ES-I3 (cell line): ENCODE results near the gene DPM1.
A peak's percentile ranks its signal among the peaks of the same experiment; 100 is the strongest.

Experiments
- H3K36me3 ChIP-seq: 2 replicates; pipeline ENCODE4 v1.6.1; 2013; ENCODE audit warnings: mild to moderate bottlenecking, low read length, control low read depth, moderate library complexity; ENCODE audit not compliant: insufficient read depth
- H3K4me1 ChIP-seq: 2 replicates; pipeline ENCODE4 v1.6.1; 2013; ENCODE audit warnings: mild to moderate bottlenecking, control low read depth, low read length; ENCODE audit not compliant: insufficient read depth
- H3K9ac ChIP-seq: 2 replicates; pipeline ENCODE4 v1.6.1; 2013; ENCODE audit warnings: low read depth, mild to moderate bottlenecking, low read length, moderate library complexity
- H3K9me3 ChIP-seq: 2 replicates; pipeline ENCODE4 v1.6.1; 2013; ENCODE audit warnings: mild to moderate bottlenecking, low read length, moderate library complexity; ENCODE audit not compliant: control insufficient read depth, insufficient read depth

Gene DPM1

DNA sequence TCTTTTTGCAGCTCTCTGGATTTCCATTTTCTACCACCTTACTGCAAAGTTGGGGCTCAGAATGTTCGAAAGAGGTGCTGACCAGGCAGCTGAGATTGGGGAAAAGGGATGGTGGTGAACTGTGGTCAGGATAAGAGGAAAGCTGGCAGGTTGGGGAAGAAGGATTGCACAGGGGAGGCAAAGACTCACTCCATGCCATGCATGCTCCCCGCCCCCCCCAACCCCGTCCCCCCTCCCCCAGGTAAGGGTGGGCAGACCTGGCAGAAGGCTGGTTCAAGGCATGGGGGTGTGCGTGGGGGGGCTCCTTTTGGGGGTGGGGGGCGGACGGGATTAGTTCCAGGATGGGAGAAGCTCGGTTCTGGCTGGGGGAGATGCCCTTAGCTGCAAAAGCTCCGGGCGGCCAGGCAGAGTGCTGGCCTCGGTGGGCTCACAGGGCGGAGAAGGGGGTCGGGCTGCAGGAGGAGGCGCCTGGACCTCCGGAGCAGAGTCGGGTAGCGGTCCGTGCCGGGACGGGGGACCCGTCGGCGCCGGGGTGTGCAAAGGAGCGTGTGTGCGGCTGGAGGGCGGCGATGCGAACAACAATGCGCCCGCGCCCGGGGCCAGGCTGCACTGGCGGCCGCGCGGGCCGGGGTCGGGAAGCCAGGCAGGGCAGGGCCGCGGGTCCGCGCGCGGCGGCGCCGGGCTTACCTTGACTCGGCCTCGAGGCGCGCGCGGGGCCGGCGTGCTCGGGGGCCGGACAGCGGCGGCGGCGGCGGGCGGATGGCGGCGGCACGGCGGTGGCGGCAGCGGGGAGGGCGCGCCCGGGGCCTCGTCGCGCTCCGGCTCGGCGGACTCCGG, 28.0 kb downstream of the DPM1 start:
- H3K9me3 ChIP-seq: no peaks in the 10 kb centered on the region
- H3K36me3 ChIP-seq: peaks cover 17% of the 10 kb centered on the region
- H3K4me1 ChIP-seq: peaks cover 12% of the 10 kb centered on the region
- H3K9ac ChIP-seq: peak overlapping the region; percentile 91

DNA sequence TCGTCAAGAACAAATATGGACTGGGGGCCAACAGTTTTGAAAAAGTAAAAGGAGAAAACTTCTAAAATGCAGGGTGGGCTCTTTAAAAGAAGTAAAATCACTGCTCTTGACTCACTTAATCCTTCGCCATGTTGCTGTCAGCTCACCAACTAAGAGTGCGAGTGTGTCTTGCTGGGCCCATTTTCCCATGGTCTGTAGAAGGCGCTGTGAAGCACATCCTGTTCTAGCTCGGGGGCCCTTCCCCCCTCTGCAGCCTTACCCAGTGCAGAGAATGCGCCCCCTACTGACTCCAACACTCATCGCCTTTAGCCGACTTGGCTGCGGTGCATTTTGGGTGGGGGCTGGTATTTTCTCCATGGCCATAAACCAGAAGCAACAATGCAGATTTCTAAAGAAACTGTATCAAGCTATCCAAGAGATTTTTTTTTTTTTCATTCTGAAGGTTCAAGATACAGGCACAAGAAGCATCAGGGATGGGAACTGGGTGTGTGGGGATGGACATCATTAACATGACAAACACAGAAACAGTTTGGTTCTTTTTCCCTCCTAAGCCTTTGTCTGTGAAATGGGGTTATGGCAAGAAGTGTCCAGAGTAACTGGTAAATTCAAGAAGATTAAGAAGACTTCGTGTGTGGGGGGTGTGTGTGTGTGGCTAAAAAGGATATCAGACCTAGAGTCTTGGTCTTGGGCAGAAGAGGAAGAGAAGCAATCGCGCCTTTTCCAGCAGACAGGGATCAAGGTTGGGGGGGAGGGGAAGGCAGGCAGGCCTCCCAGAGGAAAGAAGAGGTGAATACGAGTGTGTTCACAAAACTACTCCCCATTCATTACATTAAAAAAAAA, 28.8 kb downstream of the DPM1 start:
- Histone ChIP-seq H3K36me3 (peaks cover 18% of the 10 kb centered on the region), H3K9ac (peak overlapping the region; percentile 74), H3K9me3 (no peaks in the 10 kb centered on the region), H3K4me1 (peaks cover 12% of the 10 kb centered on the region)

DNA sequence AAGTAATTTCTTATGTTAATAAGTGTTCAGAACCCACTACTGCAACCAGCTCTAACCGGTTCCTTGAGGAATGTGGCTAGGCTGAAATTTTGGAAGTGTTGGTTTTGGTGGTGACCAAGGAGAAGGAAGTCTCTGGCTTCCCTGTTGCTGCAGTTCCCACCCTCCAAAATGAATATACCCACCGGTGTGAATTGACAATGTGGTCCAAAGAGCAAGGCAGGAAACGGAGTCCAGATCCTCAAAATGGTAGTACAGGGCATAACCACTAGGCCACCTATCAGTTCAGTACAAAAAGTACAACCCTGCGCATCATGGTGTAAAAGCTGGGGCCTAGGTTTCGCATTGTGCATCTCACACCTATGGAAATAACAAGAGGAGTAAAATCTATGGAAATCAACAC, 29.9 kb downstream of the DPM1 start:
- Histone ChIP-seq H3K9me3 (no peaks in the 10 kb centered on the region), H3K4me1 (peaks cover 12% of the 10 kb centered on the region), H3K9ac (peak overlapping the region; percentile 74; the same call in 1 of the 2 replicates), H3K36me3 (peaks cover 20% of the 10 kb centered on the region)

DNA sequence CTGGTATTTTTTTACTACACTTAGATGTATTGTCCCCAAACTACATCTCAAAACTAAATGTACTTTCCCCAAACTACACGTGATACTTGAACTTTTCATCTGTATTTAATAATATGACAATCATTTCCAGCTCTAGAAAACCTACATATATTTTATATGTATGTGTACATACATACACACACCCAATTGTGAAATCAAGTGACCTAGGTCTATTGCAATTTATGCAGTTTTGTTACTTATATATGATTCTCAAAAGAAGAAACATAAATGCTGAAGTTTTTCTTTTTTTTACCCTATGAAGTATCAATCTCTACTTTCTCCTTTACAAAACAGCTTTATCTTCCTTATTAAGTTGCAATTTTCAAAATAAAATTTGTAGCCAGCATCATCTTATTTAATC, 31.8 kb downstream of the DPM1 start:
- peaks cover 27% of the 10 kb centered on the region for H3K36me3 ChIP-seq
- H3K4me1 ChIP-seq: peaks cover 13% of the 10 kb centered on the region
- no peak overlapping the region for H3K9ac ChIP-seq

DNA sequence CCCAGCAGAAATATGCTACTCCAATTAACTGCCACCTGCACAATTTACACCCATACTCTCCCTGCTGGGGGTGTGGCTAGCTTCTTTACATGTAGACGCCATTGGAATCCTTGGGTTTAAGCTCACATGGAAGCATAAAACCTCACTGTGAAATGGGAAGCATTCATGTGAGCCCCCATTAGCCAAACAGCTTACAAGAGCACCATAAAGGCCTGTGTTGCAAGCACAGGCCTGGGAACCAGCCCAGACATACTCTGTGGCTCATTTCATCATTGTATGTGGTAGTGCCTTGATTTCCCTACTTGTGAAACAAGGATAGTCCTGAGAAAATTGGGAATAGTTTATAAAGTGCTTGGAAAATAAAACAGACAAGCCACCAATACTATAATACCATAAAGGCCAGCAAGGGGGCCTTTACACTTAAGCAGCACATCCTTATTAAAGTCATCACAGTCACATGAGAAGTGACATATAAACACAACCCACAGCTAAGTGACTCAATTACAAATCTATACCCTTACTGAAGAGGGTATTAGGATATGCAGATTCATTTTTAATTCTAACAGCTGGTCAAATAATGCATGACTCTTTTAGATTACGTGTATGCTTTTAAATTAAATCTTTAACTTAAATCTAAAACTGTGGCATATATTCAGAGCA, 33.9 kb downstream of the DPM1 start:
- Histone ChIP-seq H3K9ac (no peak overlapping the region), H3K36me3 (peaks cover 31% of the 10 kb centered on the region), H3K4me1 (peaks cover 13% of the 10 kb centered on the region), H3K9me3 (no peaks in the 10 kb centered on the region)

More for the DNA sequence above, 31.8 kb downstream of the DPM1 start:
- no peaks in the 10 kb centered on the region for H3K9me3 ChIP-seq

DNA sequence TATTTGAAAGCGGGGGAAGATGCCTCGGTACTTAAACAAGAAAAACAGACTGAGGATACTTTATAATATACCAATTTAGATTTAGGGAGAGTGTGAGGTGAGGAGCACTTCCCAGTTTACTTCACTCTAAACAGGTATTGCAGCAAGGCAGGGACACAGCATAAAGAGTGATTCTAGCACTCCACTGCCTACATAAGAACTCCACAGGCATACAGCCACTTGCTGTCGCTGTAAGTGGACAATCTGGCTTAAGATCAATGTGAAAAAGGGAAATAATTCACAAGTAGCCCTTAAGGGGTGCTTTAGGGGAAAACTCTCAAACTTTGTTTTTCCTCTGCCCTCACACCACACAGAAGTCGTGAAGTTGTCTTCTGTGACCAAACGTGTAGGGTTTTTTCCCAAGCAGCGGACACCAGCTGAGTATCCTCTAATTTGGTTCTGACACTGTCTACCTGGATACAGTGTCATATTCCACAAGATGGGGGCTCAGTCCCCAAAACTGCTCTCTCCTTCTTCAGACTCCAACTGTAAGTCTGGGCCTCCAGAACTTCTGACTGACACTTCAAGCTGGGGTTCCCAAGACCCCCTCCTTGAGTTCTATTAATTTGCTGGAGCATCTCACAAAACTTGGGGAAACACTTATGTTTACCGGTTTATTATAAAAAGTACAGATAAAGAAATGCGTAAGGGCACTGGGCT, 36.4 kb downstream of the DPM1 start:
- H3K36me3 ChIP-seq: peaks cover 17% of the 10 kb centered on the region; the same call in 1 of the 2 replicates
- no peaks in the 10 kb centered on the region for H3K9me3 ChIP-seq
- H3K4me1 ChIP-seq: peaks cover 4% of the 10 kb centered on the region; the same call in 1 of the 2 replicates
- no peak overlapping the region for H3K9ac ChIP-seq

DNA sequence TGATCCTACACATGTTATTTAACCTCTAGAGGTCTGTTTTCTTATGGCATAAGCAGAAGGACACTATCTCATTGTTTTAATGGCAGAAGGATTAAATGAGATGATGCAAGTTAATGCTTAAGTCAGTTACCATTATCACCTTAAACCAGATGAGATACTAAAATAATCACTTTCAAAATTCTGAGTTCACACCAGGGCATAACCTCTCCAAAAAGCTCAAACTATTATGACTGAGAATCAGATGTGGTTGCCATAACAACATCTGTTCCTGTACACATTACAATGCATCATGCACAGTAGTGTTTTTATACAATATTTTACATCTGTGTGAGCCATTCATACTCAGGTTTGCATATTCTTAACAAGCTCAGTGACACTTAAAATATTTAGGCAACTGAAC, 37.3 kb downstream of the DPM1 start:
- Histone ChIP-seq H3K9me3 (no peaks in the 10 kb centered on the region), H3K36me3 (peaks cover 17% of the 10 kb centered on the region; the same call in 1 of the 2 replicates), H3K9ac (no peak overlapping the region), H3K4me1 (peaks cover 4% of the 10 kb centered on the region; the same call in 1 of the 2 replicates)

DNA sequence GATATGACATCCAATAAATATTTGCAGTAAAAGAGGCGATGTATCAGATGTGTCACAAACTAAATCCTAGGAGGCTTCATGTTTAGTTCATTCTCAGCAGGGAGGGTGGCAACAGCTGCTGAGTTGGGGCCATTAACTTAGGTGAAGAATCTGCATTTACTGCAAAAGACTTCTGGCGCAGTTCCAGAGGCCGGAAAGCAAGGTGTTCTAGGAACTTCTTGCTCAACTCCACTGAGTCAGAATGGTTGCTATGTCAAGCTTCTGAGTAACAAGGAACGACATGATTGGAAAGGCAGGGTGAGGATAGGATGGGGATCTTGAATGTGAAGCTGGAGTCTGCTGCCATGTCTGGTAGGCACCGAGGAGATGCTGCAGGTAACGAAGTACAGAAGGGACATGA, 38.8 kb downstream of the DPM1 start:
- H3K9ac ChIP-seq: no peak overlapping the region
- no peaks in the 10 kb centered on the region for H3K9me3 ChIP-seq
- H3K4me1 ChIP-seq: peaks cover 4% of the 10 kb centered on the region; the same call in 1 of the 2 replicates
- peaks cover 15% of the 10 kb centered on the region; the same call in 1 of the 2 replicates for H3K36me3 ChIP-seq

DNA sequence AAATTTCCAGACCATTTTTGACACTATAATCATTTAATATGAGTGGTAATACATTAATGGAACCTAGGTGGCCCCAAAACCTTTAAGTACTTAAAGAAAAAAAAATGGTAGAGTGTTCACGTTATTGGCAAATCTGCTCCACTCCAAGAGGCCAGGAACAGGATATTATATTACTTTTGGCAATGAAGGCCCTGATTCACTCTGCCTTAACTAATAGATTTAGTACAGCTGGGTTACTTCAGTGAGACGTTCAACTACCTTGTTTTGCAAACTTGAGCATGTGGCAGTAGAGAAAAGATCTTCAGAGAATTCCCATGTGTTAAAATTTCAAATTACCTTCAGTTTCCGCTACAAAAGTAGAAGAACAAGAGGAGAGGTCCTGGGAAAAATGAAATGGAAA, 39.9 kb downstream of the DPM1 start:
- H3K9me3 ChIP-seq: no peaks in the 10 kb centered on the region
- no peak overlapping the region for H3K9ac ChIP-seq
- H3K36me3 ChIP-seq: peaks cover 14% of the 10 kb centered on the region; the same call in 1 of the 2 replicates
- H3K4me1 ChIP-seq: peaks cover 14% of the 10 kb centered on the region; the same call in 1 of the 2 replicates

DNA sequence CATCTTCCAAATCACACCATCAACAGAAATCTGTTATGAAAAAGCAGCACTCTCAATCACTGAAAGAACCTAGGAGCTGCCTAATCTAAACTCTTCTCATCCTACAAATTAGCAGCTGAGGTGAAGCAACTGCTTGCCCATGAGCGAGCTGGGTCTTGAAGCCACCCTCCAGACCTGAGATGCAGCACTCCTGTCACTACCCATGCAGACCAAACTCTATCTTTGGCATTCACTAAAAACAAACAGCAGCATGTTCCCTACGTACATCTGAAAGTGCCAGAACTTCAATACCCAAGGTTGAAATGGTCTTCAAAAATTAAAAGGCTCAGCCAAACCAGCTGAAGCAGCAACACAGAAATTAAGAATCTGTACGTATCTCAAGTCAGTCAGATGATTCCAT, 41.4 kb downstream of the DPM1 start:
- no peaks in the 10 kb centered on the region for H3K9me3 ChIP-seq
- peaks cover 10% of the 10 kb centered on the region; the same call in 1 of the 2 replicates for H3K36me3 ChIP-seq

DNA sequence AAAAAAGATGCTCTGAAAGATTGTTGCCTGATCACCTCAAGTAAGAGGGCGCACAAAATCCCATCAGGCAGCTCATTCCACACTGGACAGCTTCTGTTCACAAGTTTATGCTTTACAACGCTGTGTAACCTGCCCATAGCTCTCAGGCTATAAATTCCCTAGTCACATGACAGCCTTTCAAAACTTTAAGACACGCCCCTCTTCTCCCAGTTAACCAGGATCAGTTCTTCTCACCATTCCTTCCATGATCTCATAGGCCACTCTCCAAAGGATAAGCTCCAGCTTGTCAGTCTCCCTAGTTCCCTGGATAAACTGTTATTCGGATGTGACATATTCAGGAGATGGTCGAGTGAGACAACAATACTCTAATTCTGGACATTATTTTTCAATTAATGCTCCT, 42.1 kb downstream of the DPM1 start:
- Histone ChIP-seq H3K4me1 (0 out of 2 replicates have a peak, but pooled peaks cover 11% of the 10 kb centered on the region), H3K36me3 (peaks cover 11% of the 10 kb centered on the region; the same call in 1 of the 2 replicates), H3K9ac (no peak overlapping the region), H3K9me3 (no peaks in the 10 kb centered on the region)

More for the DNA sequence above, 41.4 kb downstream of the DPM1 start:
- Histone ChIP-seq H3K9ac (no peak overlapping the region), H3K4me1 (peaks cover 12% of the 10 kb centered on the region; the same call in 1 of the 2 replicates)

DNA sequence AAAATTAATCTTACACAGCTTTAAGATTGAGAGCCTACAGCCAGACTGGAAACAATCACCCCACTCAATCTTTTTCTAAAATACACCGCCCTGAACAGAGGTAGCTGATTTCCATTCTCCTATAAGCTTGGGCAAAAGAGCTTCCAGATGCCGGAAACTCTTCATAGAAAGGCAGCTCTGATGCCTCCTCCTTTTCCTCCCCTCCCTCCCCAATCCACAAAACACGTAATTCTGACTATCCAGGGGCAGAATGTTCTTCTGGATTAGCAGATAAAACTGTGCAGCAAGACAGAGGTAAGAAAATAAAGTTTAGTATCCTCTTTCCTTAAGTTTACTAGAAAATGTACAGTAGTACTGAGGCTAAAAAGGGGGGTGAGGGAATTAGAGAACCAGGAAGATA, 42.9 kb downstream of the DPM1 start:
- H3K4me1 ChIP-seq: 0 out of 2 replicates have a peak, but pooled peaks cover 11% of the 10 kb centered on the region
- peaks cover 11% of the 10 kb centered on the region; the same call in 1 of the 2 replicates for H3K36me3 ChIP-seq
- H3K9ac ChIP-seq: no peak overlapping the region
- no peaks in the 10 kb centered on the region for H3K9me3 ChIP-seq

DNA sequence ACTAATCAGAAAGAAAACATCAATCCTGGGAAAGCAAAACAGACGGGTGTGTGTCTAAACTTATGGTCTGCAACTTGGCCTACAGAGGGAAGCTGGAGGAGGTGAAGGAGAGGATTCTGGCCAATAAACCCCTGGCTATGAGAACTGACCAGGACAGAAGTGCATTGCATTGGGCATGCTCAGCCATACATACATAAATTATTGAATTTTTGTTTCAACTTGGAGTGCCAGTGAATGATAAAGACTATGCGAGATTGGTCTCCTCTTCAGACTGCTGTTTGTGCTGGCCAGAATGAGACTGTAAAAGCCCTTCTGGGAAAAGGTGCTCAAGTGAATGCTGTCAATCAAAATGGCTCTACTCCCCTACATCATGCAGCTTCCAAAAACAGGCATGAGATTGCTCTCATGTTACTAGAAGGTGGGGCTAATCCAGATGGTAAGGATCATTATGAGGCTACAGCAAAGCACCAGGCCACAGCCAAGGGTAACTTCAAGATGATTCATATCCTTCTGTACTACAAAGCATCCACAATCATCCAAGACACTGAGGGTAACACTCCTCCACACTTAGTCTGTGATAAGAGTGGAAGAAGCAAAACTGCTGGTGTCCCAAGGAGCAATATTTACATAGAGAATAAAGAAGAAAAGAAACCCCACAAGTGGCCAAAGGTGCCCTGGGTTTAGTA, 44.5 kb downstream of the DPM1 start:
- Histone ChIP-seq H3K9me3 (no peaks in the 10 kb centered on the region), H3K4me1 (0 out of 2 replicates have a peak, but pooled peaks cover 11% of the 10 kb centered on the region), H3K9ac (no peak overlapping the region), H3K36me3 (peaks cover 6% of the 10 kb centered on the region; the same call in 1 of the 2 replicates)
